WI38 (cell line): Measurements from ENCODE around the gene SERPINB2.

Experiments used
- H3K4me3 ChIP-seq: 2 replicates; pipeline ENCODE4 v1.5.1; 2011; ENCODE audit warnings: low read depth, mild to moderate bottlenecking, control low read depth, low read length
- CTCF ChIP-seq: IDR thresholded peaks from 2 replicates; pipeline ENCODE4 v1.5.1; 2012; ENCODE audit warnings: low read depth, mild to moderate bottlenecking, control low read depth, low read length

SERPINB2 gene

DNA sequence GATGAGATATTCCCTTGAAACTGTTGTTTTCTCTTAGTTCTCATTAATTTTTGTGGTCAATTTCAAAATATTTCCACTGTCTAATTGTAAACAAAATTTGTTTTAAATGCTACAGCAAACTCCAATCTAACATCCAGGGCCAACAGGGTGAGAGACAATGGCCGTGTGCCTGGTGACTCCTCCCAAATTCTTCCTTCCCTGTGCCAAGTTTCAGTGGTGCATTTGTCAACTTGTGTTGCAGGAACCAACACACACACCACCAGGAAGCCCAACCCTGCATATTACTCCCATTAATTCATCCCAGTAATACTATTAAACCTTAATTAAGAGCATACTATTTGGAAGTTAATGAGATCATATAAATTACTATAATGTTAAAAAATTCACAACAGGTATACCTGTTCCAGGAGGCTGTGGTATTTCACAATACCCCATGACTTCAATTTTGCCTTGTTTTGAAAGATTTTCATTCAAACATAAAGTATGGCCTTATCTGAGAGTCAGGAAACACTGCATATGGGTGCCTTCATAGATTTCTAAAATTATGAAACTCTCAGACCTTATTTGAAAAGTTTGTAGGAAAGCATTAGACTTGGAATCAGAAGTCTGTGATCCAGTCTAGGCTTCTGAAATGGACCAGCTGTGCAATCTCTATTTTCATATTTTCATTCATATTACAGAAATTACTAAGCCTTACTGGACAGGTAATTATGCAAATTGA, 1.1 kb downstream of the SERPINB2 start:
- no peak for TF ChIP-seq CTCF

DNA sequence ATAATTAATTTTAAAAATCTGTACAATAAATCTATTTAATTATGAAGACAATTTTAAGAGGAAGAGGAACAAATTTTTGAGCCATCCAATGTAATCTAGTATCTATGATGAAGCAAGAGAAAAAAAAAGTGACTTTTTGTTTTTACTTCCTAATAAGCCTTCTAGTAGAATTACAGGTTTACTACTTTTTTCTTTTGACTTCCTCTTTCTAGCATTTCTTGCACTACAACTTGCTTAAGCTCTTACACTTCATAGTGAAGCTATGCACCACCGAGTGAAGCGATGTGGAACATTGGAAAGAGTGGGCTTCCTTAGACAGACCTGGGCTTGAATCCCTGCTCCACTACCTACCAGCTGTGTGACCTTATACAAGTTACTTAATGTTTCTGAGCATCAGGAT, 2.1 kb downstream of the SERPINB2 start:
- peak overlapping the region; percentile 2; the same call in 1 of the 2 replicates for H3K4me3 ChIP-seq
- TF ChIP-seq CTCF: no peak

More for the DNA sequence above, 1.1 kb downstream of the SERPINB2 start:
- H3K4me3 ChIP-seq: peak overlapping the region; percentile 48

DNA sequence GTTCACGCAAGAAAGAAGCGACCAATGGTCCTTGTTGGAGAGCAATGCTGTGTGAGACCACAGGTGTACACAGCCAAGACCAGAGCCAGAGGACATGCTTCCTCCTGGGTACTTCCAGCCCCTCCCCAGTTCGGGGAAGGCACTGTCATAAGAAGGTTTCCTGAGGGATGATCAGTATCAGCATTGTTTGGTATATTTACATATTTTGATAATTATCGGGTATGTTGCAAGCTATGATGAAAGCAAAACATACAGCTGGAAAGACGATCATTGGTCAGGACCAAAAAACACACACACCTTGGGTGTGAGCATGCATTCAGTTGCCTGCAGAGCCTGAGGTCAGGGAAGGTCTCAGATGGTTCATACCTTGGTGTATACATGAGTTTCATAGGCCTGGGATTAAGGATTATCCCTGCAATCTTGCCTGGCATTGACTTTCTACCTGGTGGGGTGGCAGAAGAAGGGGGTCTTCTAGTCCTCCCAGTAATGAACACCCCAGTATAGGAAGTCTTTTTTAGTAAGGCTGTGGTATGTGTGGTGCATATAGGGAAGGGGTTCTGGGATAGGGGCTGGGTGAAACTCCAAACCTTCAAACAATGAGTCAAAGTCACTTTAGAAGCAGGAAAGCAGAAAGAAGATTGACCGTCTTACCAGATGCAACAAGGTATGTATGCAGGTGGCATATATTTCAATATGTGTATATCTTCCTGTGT, 2.9 kb downstream of the SERPINB2 start:
- no peak for TF ChIP-seq CTCF
- peak overlapping the region; percentile 2; the same call in 1 of the 2 replicates for H3K4me3 ChIP-seq

DNA sequence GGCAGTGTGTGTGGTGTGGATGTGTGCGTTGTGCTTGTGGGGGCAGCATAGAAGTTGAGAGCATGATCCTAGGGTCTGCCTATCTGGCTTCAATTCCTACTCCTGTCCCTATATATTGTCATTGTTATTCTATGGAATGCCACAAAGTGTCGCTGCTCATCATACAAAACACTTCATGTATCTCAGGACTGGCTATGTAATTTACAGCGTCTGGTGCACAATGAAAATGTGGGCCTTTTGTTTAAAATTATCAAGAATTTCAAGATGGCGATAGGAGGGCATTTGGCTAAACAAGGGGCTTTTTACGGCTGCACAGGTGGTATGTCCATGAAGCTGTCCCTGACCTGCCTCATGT, 3.4 kb downstream of the SERPINB2 start:
- no peak for TF ChIP-seq CTCF
- no peak overlapping the region for H3K4me3 ChIP-seq

DNA sequence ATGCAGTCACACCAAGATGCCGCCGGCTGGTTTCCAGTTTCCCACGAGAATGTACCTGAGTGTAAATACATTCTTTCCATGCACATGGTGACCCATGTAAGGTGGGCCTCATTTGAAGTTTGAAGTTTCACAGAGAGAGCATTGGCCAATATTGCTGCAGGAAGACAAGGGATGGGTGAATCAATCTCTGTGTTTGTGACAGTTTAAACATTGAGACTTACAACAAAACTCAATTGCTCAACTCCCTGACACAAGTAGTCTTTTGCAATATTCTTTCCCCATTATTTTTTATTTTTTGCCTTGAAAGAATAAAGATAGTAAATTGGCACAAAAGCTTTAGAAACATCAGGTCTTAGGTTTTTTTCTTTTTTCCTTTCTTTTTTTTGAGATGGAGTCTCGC, 5.1 kb downstream of the SERPINB2 start:
- TF ChIP-seq CTCF: no peak
- H3K4me3 ChIP-seq: no peak overlapping the region

DNA sequence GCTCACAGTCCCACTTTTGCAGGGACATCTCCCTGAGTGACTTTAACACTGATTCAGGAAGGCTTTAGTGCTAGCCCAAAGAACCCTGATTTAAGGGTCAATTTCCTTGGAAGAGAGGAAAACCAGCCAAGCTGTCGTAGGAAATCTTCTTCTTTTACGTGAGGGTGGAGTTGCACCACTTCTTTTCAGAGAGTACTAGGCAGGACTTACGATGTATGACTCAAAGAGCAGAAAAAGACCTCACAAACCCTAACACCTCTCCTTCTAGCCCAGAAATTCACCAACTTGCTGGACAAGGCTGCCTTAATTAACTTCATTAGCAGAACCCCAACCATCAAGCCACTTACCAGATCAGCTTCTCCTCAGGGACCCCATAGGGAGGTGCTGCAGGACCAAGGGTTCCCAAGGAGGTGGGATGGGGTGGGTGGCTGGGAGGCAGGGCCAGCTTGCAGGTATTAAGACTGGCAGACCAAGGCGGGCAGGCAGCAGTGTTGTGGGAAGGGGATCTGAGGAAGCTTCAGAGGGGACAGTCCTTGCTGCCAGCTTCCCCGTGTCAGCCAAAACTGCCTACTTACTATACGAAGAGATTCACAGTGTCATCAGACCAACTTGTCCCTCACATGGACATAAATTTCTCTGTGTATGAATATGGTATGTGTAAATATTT, 6.7 kb downstream of the SERPINB2 start:
- no peak overlapping the region for H3K4me3 ChIP-seq
- no peak for TF ChIP-seq CTCF

DNA sequence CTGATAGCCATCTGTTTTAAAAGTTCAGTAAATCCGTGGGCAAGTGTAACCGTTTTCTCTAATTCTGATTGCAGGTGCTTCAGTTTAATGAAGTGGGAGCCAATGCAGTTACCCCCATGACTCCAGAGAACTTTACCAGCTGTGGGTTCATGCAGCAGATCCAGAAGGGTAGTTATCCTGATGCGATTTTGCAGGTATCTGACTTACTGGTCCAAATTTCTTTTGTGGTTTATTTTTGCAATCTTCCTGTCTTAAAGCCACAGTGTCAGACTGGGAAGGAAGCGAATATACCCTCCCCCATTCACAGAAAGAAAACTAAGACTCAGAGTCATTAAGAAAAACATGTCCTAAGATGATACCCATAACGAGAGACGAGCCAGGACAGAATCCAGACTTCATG, 7.7 kb downstream of the SERPINB2 start:
- no peak for TF ChIP-seq CTCF
- no peak overlapping the region for H3K4me3 ChIP-seq
